Stimulated activated CD8-positive, alpha-beta memory T cell treated with anti-CD3 and anti-CD28 coated beads, Interleukin-12 subunit alpha, Interleukin-12 subunit beta, amount 100 ng/mL, for 24 hours (primary cell): ENCODE data around the gene BOLA3.
"Not testable (repeated sequence)": the region's sequence is repeated elsewhere in the genome, so short reads cannot be mapped to it uniquely, and the experiment has no call there.

ENCODE experiments used
- DNase-seq: peaks from one replicate; pipeline ENCODE4 v3.0.0-alpha.2; 2020; ENCODE audit errors: extremely low read depth

The BOLA3 gene

GRCh38 chr2:74102516-74102915, 45.2 kb downstream of the BOLA3 start:
- no peak for DNase-seq

DNA sequence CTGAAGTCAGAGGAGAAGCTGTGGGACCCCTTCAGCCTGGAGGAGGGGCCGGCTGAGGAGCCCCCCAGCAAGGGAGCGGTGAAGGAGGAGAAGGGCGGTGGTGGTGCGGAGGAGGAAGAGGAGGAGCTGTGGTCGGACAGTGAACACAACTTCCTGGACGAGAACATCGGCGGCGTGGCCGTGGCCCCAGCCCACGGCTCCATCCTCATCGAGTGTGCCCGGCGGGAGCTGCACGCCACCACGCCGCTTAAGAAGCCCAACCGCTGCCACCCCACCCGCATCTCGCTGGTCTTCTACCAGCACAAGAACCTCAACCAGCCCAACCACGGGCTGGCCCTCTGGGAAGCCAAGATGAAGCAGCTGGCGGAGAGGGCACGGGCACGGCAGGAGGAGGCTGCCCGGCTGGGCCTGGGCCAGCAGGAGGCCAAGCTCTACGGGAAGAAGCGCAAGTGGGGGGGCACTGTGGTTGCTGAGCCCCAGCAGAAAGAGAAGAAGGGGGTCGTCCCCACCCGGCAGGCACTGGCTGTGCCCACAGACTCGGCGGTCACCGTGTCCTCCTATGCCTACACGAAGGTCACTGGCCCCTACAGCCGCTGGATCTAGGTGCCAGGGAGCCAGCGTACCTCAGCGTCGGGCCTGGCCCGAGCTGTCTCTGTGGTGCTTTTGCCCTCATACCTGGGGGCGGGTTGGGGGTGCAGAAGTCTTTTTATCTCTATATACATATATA, 46.0 kb downstream of the BOLA3 start:
- no peak for DNase-seq

- no peak for DNase-seq
These were observed 47.2 kb downstream of the BOLA3 start for GRCh38 chr2:74100254-74101216.

DNA sequence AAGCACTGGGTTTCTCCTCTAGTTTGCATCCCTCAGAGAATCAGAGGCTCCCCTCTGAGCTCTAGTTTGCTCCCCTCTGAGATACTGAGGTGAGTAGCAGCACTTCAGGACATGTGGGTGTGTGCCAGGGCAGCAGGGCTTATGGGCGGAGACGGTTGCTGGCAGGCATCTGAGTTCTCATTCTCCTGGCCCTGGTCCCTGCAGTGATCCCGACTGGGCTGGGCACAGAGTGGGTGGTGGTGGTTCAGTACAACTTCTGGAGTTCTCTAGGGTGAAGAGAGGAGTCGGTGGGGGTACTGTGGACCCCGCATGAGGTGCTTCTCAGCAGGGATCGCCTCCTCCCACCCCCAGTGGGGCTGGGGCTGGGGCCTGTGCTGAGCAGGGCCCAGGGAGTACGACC, 47.9 kb downstream of the BOLA3 start:
- DNase-seq = no peak

DNA sequence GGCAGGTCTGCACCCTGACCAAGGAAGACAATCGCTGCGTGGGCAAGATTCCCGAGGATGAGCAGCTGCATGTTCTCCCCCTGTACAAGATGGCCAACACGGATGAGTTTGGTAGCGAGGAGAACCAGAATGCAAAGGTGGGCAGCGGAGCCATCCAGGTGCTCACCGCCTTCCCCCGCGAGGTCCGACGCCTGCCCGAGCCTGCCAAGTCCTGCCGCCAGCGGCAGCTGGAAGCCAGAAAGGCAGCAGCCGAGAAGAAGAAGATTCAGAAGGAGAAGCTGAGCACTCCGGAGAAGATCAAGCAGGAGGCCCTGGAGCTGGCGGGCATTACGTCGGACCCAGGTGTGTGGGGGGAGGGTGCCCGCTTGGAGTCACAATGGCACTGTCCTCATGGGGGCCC, 48.4 kb downstream of the BOLA3 start:
- no peak for DNase-seq

DNA sequence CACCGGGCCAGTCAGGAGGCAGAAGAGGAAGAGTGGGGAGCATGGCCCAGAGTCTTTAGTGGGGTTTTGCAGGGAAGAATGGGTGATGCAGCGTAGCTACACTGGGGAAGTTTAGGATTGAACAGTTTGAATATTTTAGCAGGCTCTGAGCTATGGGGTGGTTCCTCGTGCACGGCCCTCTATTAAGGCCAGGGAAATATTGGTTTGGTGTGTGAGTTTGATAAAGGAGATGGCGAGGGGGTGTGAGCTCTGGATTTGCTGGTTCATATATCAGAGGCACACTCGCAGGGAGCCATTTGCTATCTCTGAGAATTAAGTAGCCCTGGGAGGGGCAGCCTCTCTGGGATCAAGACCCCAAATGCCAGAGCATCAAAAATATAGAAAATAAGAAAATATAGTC, 50.1 kb downstream of the BOLA3 start:
- no peak for DNase-seq

GRCh38 chr2:74096052-74096451, 51.7 kb downstream of the BOLA3 start:
- no peak for DNase-seq

- no peak for DNase-seq
These were observed 52.1 kb downstream of the BOLA3 start for GRCh38 chr2:74095632-74096031.

DNA sequence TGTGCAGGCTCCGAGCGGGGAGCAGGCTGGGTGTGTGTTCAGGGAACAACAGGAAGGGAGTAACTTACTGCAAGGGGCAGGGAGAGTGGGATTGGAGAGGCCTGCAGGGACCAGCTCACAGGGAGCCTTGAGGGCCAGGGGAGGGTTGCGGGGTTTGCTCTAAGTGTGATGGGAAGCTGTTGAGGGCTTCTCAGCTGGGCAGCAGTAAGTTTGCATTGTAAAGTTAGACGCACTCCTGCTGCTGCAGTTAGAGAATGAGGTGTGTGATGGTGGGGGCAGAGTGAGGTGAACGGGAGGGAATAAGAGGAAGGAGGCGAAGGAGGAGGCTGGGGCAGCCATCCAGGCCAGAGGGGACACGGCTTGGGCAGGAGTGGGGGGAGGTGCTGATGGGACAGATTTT, 53.4 kb downstream of the BOLA3 start:
- DNase-seq = no peak

- DNase-seq = no peak
These were observed 53.9 kb downstream of the BOLA3 start for GRCh38 chr2:74093840-74094239.

- no peak for DNase-seq
These were observed 54.3 kb downstream of the BOLA3 start for GRCh38 chr2:74093426-74093825.

DNA sequence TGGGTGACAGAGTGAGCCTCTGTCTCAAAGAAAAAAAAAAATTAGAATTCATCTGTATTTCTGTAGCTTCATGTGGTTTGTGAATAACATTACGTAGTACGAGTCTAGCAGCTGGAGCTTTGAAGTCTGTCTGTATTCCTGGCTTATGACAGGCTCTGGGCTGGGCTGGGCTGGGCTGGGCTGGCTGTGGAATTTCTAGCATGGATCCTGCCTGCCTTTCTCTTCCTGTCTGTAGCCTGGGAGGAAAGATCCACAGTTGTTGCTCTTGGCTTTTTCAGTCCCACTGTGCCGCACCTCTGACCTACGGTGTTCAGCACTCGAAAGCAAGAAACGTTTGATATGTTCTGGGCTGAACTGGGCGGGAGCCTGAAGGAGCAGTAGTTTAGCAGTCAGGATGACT, 55.4 kb downstream of the BOLA3 start:
- no peak for DNase-seq

DNA sequence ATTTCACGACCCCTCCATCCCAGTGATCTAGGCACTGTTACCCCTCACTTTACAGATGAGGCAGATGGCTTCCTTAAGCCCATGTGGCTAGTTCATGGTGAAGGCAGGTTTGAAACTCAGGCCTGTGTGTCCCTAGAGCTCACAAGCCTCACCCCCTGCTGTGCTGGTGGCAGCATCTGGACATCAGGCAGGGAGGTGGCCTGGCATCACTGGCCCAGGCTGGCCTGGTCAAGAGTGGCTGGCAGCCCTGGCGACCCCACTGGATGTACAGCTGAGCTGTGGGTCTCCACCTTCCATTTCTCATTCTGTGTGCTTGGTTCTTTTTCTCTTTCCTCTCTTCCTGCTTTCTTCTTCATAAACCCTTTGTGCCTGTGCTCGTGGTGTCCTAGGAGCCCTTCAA, 56.3 kb downstream of the BOLA3 start:
- DNase-seq = no peak

GRCh38 chr2:74089816-74090745, 57.6 kb downstream of the BOLA3 start:
- DNase-seq = no peak

- DNase-seq = not testable (repeated sequence)
These were observed 59.0 kb downstream of the BOLA3 start for GRCh38 chr2:74088676-74089075.

DNA sequence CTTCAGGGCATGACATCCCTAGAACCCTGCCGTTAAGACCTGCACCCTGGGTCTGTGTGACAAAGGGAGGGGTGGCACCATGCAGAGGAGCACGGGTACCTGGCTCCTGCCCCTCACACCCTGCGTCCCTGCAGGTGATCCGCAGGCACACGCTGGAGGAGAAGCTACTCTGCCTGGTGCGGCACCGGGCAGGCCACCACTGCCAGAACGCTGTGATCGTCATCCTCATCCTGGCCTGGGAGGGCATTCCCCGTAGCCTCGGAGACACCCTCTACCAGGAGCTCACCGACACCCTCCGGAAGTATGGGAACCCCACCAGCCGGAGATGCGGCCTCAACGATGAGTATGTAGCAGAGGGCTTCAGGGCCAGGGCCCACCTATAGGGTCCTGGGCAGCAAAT, 60.0 kb downstream of the BOLA3 start:
- no peak for DNase-seq

DNA sequence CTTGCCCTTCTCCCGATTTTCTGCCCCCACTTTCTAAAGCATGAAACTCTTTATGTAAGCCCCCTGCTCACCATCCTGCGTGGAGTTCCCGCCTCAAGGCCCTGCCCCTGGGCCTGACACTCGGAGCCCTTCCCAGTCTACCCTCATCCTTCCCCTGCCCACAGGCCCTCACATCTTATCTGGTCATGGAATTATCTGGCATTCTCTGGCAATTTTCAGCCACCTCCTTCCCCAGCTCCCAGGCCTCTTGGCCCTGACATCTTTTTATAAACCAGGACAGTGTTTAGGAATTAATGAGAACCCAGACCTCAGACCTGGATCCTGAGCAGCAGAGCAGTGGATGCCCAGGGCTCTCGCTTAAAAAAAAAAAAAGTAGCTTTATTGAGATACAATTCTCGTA, 61.7 kb downstream of the BOLA3 start:
- DNase-seq = no peak
